HG02973 (cell line): ENCODE results near the gene AK9.
"Not testable (repeated sequence)": the region's sequence is repeated elsewhere in the genome, so short reads cannot be mapped to it uniquely, and the experiment has no call there.

Source experiments
- ATAC-seq: cut with Tn5 transposase; IDR thresholded peaks from one replicate; pipeline ENCODE4 v1.9.1; 2021; ENCODE audit warnings: moderate library complexity; ENCODE audit not compliant: unreplicated experiment

AK9 gene

GRCh38 chr6:109461733-109462526, 229.1 kb downstream of the AK9 start:
- ATAC-seq = no peak

DNA sequence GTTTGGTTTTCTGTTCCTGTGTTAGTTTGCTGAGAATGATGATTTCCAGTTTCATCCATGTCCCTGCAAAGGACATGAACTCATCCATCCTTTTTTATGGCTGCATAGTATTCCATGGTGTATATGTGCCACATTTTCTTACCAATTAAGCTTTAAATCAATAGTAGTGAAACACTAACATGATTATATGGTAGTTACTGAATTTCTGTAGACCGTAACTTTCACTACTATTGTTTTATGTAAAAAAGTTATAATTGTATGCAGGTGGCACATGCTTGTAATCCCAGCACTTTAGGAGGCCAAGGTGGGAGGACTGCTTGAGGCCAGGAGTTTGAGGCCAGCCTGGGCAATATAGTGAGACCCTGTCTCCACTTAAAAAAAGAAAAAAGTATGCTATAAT, 229.8 kb downstream of the AK9 start:
- not testable (repeated sequence) for ATAC-seq

DNA sequence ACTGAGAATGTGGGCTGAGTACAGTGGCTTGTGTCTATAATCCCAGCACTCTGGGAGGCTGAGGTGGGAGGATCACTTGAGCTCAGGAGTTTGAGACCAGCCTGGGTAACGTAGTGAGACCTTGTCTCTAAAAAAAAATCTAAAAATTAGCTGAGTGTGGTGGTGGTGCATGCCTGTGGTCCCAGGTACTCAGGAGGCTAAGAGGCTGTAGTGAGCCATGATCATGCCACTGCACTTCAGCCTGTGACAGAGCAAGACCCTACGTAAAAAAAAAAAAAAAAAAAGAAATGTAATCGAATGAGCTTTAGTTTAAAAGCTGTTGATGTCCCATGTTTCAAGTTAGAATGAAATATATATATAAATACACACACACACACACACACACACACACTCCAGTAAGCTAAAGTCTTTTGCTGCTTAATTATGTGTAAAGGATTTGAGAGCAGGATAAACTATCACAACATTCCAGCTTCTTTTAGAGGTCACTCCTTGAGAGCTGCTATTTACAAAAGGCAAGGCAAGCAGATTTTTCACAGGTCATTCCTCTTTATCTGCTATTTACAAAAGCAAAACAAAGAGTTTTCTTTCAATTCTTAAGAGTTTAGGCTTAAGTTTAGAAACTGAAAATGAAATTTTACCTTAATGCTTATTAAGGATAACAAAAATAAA, 230.7 kb downstream of the AK9 start:
- ATAC-seq = no peak

DNA sequence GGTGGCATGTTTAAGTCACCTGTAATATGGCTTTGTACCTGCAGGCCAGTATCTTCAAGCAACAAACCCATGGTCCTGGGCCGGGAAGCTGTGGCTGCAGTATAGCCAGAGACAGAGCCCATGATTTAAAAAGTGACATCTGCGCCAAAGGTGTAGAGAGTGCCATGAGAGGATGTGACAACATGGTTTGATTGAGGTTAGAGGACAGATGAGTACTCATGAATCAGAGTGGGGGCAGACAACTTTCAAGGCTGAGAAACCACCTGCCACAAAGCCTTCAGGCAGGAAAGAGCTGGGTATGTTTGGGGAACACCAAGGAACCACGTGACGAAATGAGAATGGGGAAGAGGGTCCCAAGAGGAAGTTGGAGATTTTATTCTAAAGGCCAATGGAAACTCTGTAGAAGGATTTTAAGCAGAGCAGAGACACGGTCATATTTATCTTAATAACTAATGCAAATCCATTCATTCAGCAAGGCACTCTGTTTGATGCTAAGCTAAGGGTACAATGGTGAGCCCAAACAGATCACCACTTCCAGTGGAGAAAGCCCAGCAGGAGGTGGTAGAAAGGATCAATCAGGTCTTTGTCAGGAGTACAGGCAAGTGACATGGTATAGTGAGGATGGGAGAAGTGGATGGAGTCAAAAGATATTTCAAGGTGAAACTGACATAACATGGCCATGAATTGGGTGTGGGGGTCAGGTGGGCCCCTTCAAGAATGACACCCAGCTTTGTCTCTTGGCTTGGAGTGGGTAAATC, 232.0 kb downstream of the AK9 start:
- no peak for ATAC-seq

GRCh38 chr6:109457562-109457996, 233.4 kb downstream of the AK9 start:
- no peak for ATAC-seq

GRCh38 chr6:109456710-109457561, 234.1 kb downstream of the AK9 start:
- ATAC-seq = no peak

- ATAC-seq = peak; percentile 3
These were observed 234.9 kb downstream of the AK9 start for GRCh38 chr6:109456111-109456583.

DNA sequence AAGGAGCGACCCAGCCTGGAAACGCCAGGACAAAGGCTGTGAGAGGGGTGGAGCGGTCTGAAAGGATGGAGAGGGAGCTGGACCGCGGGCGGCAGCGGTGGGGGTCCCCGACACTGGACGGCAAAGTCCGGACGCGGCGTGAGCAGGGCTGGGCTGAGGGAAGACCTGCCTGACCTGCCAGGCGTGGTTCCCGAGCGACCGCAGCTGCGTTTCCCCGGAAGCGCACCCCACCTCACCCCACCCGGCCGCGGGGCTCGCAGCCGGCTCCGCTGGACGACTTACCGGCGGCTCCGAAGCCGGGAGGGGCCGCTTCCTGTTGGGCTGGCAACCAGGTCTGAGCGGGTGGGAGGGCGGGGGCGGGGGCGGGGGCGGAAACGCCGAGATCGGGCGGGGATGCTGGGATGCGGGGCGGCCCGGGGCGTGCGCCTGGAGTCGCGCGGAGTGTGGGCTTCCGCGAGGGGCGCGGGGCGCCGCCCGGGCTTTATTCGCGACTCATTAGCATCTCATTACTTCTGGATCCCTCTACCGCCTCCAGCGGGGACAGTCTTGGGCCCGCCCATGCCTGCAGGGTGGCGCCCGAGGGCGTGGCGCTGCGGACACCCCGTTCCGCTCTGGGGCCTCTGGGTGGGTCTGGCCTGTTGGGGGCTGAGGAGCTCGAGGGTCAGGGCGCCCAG, 235.4 kb downstream of the AK9 start, which contains the start of gene MICAL1:
MICAL1 (minus strand) TSS at position 336 of the 674 bp plus-strand sequence. CDS start 1,576 bp downstream, outside the sequence.
- peak; percentile 52 for ATAC-seq

GRCh38 chr6:109454496-109455436, 236.2 kb downstream of the AK9 start:
- peak; percentile 24 for ATAC-seq

- ATAC-seq = no peak
These were observed 237.2 kb downstream of the AK9 start for GRCh38 chr6:109453594-109454495.

- no peak for ATAC-seq
These were observed 237.8 kb downstream of the AK9 start for GRCh38 chr6:109453156-109453555.

GRCh38 chr6:109452181-109452580, 238.8 kb downstream of the AK9 start:
- ATAC-seq = no peak

DNA sequence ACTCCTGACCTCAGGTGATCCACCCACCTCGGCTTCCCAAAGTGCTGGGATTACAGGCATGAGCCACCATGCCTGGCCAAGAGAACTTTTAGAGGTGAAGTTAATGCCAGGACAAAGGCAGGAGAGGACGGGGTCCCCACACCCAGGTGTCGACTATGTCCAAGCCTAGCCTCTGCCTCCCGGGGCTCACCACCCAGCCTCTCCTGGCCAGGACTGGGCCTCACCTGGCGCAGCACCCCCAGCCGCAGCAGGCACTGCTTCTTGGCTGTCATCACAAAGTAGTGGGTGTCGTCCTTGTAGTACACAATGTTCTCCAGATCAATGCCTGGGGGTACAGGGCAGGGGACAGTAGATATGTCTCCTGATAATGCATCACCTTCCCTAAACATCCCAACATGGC, 239.6 kb downstream of the AK9 start:
- no peak for ATAC-seq

DNA sequence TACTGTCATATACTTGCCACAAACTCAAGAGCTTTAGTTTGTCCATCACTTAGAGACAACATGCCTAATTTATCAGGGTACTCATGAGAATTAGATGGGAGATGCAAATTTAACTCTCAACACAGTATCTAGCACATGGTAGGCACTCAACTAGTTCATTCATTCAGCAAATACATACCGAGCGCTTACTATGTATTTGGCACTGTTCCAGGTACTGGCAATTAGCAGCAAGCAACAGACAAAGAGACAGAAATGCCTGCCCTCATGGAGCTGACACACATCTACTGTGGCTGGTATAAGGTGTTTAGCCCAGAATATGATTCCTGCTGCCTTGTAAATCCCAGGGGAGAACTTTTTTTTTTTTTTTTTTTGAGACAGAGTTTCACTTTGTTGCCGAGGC, 240.2 kb downstream of the AK9 start:
- no peak for ATAC-seq

GRCh38 chr6:109449795-109450673, 241.0 kb downstream of the AK9 start:
- no peak for ATAC-seq

DNA sequence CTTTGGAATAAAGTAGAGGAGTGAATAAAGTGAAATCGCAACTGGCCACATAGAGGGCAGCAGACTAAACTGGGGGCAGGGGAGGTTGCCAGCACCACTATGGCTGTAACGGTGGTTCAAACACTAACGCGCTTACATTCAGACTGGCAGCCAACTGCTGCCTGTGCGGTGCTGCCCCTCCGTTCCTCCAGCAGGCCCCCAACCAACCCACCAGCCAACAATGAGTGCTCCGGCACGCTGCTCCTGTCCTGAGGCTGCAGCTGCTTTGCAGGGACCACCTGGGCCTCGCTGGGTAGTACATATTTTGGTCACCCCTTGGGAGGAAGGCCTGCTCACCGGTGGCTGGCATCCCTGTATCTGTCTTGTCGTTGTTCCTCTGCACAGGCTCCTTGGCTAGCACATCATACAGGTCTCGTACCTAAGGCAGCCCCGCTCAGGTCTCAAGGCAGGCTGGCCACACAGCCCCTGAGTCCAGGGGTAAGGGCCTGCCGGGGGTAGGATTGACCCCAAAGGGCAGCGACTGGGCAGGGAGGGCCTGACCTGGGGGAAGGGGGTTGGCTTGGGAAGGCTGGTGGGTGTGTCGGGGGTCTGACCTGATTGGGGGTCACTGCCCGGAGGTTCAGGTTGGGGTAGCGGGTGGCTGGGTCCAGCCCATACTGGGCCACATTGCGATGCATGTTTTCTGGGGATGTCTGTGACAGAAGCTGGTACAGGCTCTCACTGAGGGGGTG, 241.8 kb downstream of the AK9 start:
- no peak for ATAC-seq
